C4-2B (cell line): ENCODE data around the gene RAP1A.

Experiments used
- CTCF ChIP-seq: fragments of 450-650 bp; conservative IDR thresholded peaks from 2 replicates; pipeline ENCODE4 v1.5.1; 2017; ENCODE audit warnings: mild to moderate bottlenecking
- ZFX ChIP-seq: fragments of 450-650 bp; IDR thresholded peaks from 2 replicates; pipeline ENCODE4 v1.6.1; 2017

DNA sequence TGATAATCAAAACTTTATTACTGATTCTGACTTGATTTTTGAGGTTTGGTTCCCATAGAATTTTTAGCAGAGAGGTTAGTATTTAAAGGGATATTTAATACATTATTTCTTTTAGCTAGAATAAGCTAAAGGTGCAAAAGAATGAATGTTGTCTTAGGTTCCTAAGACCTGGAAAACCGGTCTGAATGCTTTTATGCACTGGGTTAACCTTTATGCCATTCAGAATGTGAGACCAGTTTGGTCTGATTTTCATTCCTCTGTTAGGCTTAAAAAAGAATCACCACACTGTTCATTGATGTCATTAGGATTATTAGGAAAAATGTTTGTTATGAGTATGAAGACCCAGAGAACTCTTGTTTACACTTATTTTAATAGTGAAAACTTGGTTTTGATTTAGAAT, 30.1 kb downstream of the RAP1A start:
- TF ChIP-seq CTCF (no peak), ZFX (no peak)
